Lung microvascular endothelial cell (primary cell): Measurements from ENCODE around the gene STXBP5. TPM values are rescaled to one million over a fixed set of nuclear protein-coding genes. Genes with fewer than 3 reads are reported as not detected.

Experiments used
- DNase-seq, 2 donors: peaks; one replicate each; pipeline versions ENCODE4 v3.0.0 to v3.0.0-alpha.2; 2010; ENCODE audit warnings: low read depth in 2 of 2
- total RNA-seq: library from RNA; depleted of rRNA; stranded (reverse); fragments of >200 nt; gene quantifications from 2 replicates; pipeline ENCODE4 v1.2.1, GENCODE V29; 2014

STXBP5 gene
- total RNA-seq, 1 donor from 2014 or later: 14.1 TPM

DNA sequence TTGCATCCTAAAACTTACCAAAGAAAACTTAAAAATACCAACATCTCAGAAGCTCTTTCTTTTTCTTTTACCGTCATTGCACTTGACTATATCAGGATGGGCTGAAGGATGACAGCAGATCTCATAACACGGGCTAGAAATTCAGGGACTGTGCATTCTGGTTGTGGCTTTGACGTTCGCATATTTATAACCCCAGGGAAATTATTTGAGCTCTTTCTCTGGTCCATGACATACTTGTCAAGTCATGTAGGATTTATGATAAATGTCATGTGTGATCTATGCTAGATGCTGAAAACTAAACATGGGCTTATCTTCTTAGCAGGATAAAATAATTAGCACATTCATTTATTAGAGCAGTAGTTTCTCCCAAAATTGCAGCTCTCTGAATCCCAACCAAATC is 229.9 kb downstream of the STXBP5 start:
- DNase-seq: no peak

DNA sequence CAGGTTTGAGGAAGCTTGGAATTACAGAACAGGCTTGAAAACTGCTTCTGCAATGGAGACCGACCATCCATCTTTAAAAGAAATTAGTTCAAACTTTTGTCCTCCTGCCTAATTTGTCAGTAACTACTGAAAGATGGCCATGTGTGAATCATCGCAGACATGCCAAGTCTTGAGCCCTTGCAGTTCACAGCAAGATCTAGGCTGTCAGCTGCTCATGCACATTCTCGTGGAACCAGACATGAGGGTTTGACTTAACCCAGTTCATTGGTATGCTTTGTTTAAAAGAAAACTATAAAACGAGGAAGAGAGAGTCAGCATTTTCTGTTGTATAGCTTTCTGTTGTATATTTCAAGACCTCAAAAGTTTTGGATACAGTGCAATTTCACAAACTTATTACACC is 230.3 kb downstream of the STXBP5 start:
- no peak for DNase-seq

DNA sequence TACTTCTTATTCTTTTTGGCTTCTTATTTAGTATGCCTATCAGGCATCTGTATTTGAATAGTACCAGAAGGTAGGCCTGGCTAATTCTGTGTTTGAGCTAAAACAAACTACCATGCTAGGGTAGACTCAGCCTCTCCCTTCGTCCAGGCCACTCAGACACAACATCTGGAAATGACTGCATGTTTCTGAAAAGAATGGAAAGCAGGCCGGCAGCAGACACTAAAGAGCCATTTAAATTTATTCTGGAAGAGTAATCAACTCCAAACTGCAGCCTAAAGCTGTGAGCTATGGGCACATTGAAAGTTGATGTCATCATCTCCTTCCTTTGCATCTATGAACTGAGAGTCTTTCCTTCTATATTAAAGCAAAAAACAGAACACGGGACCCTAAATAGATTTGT is 233.4 kb downstream of the STXBP5 start:
- DNase-seq: no peak

DNA sequence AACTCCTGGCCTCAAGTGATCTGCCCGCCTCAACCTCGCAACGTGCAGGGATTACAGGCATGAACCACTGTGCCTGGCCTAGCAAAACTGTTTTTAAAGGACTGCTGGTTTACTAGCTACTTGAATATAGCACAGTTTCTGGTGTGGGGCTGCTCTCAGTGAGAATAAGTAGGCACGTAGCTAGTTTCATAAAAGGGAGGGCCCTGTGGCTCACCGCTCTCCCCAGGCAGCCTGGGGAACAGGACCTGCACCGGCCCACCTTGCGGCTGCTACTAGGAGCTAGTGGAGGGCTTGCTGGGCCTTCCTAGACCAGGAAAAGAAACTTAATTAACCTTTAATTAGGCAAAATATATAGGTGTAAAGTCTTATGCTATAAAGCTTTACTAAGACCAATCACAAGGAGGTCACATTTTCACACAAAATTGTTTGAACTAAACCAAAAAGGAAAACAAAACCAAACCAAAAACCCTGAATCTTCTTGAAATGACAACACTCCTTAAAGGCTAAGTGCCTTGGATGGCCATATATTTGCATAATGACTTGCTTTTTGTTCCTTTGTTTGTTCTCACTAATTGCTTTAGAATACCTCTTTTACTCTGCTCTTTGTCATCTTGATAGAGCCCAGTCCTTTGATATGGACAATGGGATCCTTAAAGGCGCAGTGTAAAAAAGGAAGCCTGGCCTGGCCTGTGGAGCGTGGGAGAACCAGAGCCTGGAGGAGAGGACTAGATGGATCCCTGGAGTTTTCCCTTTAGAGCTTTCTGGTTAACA is 234.7 kb downstream of the STXBP5 start:
- no peak for DNase-seq
